Measurements from ENCODE around the gene JMJD7.

JMJD7 gene

GRCh38 chr15:41876007-41876406 lies 48.1 kb downstream of the JMJD7 start:
- H3K4me1 ChIP-seq (ENCODE audit: insufficient read depth, low read length, severe bottlenecking): no peaks in the 10 kb centered on the region
- H2AFZ ChIP-seq (ENCODE audit: low read length): no peak overlapping the region
- H3K27ac ChIP-seq (ENCODE audit: low read depth, low read length, poor library complexity, severe bottlenecking): no peak overlapping the region
- H3K4me2 ChIP-seq (ENCODE audit: low read length): no peak overlapping the region
- H3F3A ChIP-seq (ENCODE audit: insufficient read depth, low read length): no peaks in the 10 kb centered on the region
- no peak for TF ChIP-seq EZH2 (IDR thresholded peaks at IDR 0.05; ENCODE audit: borderline replicate concordance, low read length)
- no peak for TF ChIP-seq CTCF (IDR thresholded peaks at IDR 0.05; ENCODE audit: low read length)
- H3K9me2 ChIP-seq (ENCODE audit: low read depth, low read length): no peaks in the 10 kb centered on the region
- peaks cover 7% of the 10 kb centered on the region for H3K27me3 ChIP-seq (ENCODE audit: insufficient read depth, low read length)
- no peaks in the 10 kb centered on the region for H3K79me2 ChIP-seq (ENCODE audit: insufficient read depth, low read length)
- H3K9ac ChIP-seq (ENCODE audit: low read length): no peak overlapping the region
- no peaks in the 10 kb centered on the region for H3K9me3 ChIP-seq (ENCODE audit: low read length)
- no peak overlapping the region for H3K4me3 ChIP-seq (ENCODE audit: low read depth, low read length, poor library complexity, severe bottlenecking)
- no peaks in the 10 kb centered on the region for H3K36me3 ChIP-seq (ENCODE audit: insufficient read depth, low read length)
- no peaks in the 10 kb centered on the region for H4K20me1 ChIP-seq (ENCODE audit: insufficient read depth, low read length)

GRCh38 chr15:41876689-41877088 lies 48.8 kb downstream of the JMJD7 start:
- H3K9me3 ChIP-seq (ENCODE audit: low read length): no peaks in the 10 kb centered on the region
- H3K4me2 ChIP-seq (ENCODE audit: low read length): no peak overlapping the region
- no peaks in the 10 kb centered on the region for H3F3A ChIP-seq (ENCODE audit: insufficient read depth, low read length)
- no peaks in the 10 kb centered on the region for H3K4me1 ChIP-seq (ENCODE audit: insufficient read depth, low read length, severe bottlenecking)
- H3K27ac ChIP-seq (ENCODE audit: low read depth, low read length, poor library complexity, severe bottlenecking): no peak overlapping the region
- H3K4me3 ChIP-seq (ENCODE audit: low read depth, low read length, poor library complexity, severe bottlenecking): no peak overlapping the region
- no peak overlapping the region for H3K9ac ChIP-seq (ENCODE audit: low read length)
- no peaks in the 10 kb centered on the region for H3K9me2 ChIP-seq (ENCODE audit: low read depth, low read length)
- peaks cover 7% of the 10 kb centered on the region for H3K27me3 ChIP-seq (ENCODE audit: insufficient read depth, low read length)
- no peaks in the 10 kb centered on the region for H4K20me1 ChIP-seq (ENCODE audit: insufficient read depth, low read length)
- no peak overlapping the region for H2AFZ ChIP-seq (ENCODE audit: low read length)
- no peaks in the 10 kb centered on the region for H3K36me3 ChIP-seq (ENCODE audit: insufficient read depth, low read length)
- no peaks in the 10 kb centered on the region for H3K79me2 ChIP-seq (ENCODE audit: insufficient read depth, low read length)
- TF ChIP-seq CTCF (IDR thresholded peaks at IDR 0.05; ENCODE audit: low read length): no peak
- TF ChIP-seq EZH2 (IDR thresholded peaks at IDR 0.05; ENCODE audit: borderline replicate concordance, low read length): no peak

GRCh38 chr15:41877631-41878354 lies 49.9 kb downstream of the JMJD7 start:
- H3K4me1 ChIP-seq (ENCODE audit: insufficient read depth, low read length, severe bottlenecking): no peaks in the 10 kb centered on the region
- no peak overlapping the region for H3K9ac ChIP-seq (ENCODE audit: low read length)
- no peaks in the 10 kb centered on the region for H3F3A ChIP-seq (ENCODE audit: insufficient read depth, low read length)
- no peaks in the 10 kb centered on the region for H4K20me1 ChIP-seq (ENCODE audit: insufficient read depth, low read length)
- no peak overlapping the region for H3K4me3 ChIP-seq (ENCODE audit: low read depth, low read length, poor library complexity, severe bottlenecking)
- H3K4me2 ChIP-seq (ENCODE audit: low read length): no peak overlapping the region
- H3K27ac ChIP-seq (ENCODE audit: low read depth, low read length, poor library complexity, severe bottlenecking): no peak overlapping the region
- no peaks in the 10 kb centered on the region for H3K36me3 ChIP-seq (ENCODE audit: insufficient read depth, low read length)
- H2AFZ ChIP-seq (ENCODE audit: low read length): no peak overlapping the region
- H3K79me2 ChIP-seq (ENCODE audit: insufficient read depth, low read length): no peaks in the 10 kb centered on the region
- H3K9me2 ChIP-seq (ENCODE audit: low read depth, low read length): no peaks in the 10 kb centered on the region
- peaks cover 7% of the 10 kb centered on the region for H3K27me3 ChIP-seq (ENCODE audit: insufficient read depth, low read length)
- TF ChIP-seq EZH2 (IDR thresholded peaks at IDR 0.05; ENCODE audit: borderline replicate concordance, low read length) (no peak), CTCF (IDR thresholded peaks at IDR 0.05; ENCODE audit: low read length) (peak; percentile 11; the same call in 1 of the 2 replicates)
- H3K9me3 ChIP-seq (ENCODE audit: low read length): no peaks in the 10 kb centered on the region
